Right hindlimb (tissue), 1 donor: ENCODE measurements around the gene WNT7A.

ENCODE experiments used
- DNase-seq: peaks from one replicate; pipeline ENCODE4 v3.0.0-alpha.2; 2018

WNT7A gene

GRCh38 chr3:13884851-13885703 is 5.2 kb upstream of the WNT7A start:
- no peak for DNase-seq

- no peak for DNase-seq
Measured at GRCh38 chr3:13883681-13884080, 3.8 kb upstream of the WNT7A start.

GRCh38 chr3:13882876-13883275 is 3.0 kb upstream of the WNT7A start:
- no peak for DNase-seq

GRCh38 chr3:13881536-13882410 is 1.9 kb upstream of the WNT7A start:
- DNase-seq: no peak

- no peak for DNase-seq
Measured at GRCh38 chr3:13880811-13881156, 913 bp upstream of the WNT7A start.

GRCh38 chr3:13879102-13879945 is 547 bp downstream of the WNT7A start:
- peak; percentile 9 for DNase-seq

- no peak for DNase-seq
Measured at GRCh38 chr3:13878281-13879101, 1.4 kb downstream of the WNT7A start.

GRCh38 chr3:13877911-13878280 is 2.0 kb downstream of the WNT7A start:
- no peak for DNase-seq

- no peak for DNase-seq
Measured at GRCh38 chr3:13876451-13877100, 3.3 kb downstream of the WNT7A start.

- DNase-seq: no peak
Measured at GRCh38 chr3:13874891-13875290, 5.0 kb downstream of the WNT7A start.

GRCh38 chr3:13873818-13874217 is 6.1 kb downstream of the WNT7A start:
- no peak for DNase-seq

- DNase-seq: no peak
Measured at GRCh38 chr3:13872451-13872850, 7.4 kb downstream of the WNT7A start.

- DNase-seq: no peak
Measured at GRCh38 chr3:13871791-13872190, 8.1 kb downstream of the WNT7A start.

- no peak for DNase-seq
Measured at GRCh38 chr3:13870902-13871301, 9.0 kb downstream of the WNT7A start.

- DNase-seq: no peak
Measured at GRCh38 chr3:13869761-13870343, 10.0 kb downstream of the WNT7A start.

- DNase-seq: no peak
Measured at GRCh38 chr3:13868844-13869724, 10.8 kb downstream of the WNT7A start.

GRCh38 chr3:13867732-13868131 is 12.1 kb downstream of the WNT7A start:
- no peak for DNase-seq

GRCh38 chr3:13866041-13866965 is 13.6 kb downstream of the WNT7A start:
- no peak for DNase-seq

- no peak for DNase-seq
Measured at GRCh38 chr3:13865581-13865980, 14.3 kb downstream of the WNT7A start.
